Skeletal muscle satellite cell (primary cell): Measurements from ENCODE around the gene GNAZ.

Experiments
- H3K27me3 ChIP-seq: 2 replicates; pipeline ENCODE4 v1.7.0; 2013; ENCODE audit warnings: low read length; ENCODE audit not compliant: control insufficient read depth, insufficient read depth
- H3K36me3 ChIP-seq: 2 replicates; pipeline ENCODE4 v1.7.0; 2013; ENCODE audit warnings: mild to moderate bottlenecking, control low read depth, low read length; ENCODE audit not compliant: insufficient read depth
- H3K4me1 ChIP-seq: 2 replicates; pipeline ENCODE4 v1.7.0; 2013; ENCODE audit warnings: low read length; ENCODE audit not compliant: control insufficient read depth, insufficient read depth
- H3K4me2 ChIP-seq: 2 replicates; pipeline ENCODE4 v1.7.0; 2013; ENCODE audit warnings: mild to moderate bottlenecking, low read length
- H3K4me3 ChIP-seq: 2 replicates; pipeline ENCODE4 v1.7.0; 2013; ENCODE audit warnings: low read length
- H3K9ac ChIP-seq: 2 replicates; pipeline ENCODE4 v1.7.0; 2013; ENCODE audit warnings: mild to moderate bottlenecking, low read depth, low read length, moderate library complexity
- H3K9me3 ChIP-seq: replicated peaks from 2 replicates; pipeline ENCODE4 v1.7.0; 2013; ENCODE audit warnings: mild to moderate bottlenecking, control low read depth, low read length

The GNAZ gene

DNA sequence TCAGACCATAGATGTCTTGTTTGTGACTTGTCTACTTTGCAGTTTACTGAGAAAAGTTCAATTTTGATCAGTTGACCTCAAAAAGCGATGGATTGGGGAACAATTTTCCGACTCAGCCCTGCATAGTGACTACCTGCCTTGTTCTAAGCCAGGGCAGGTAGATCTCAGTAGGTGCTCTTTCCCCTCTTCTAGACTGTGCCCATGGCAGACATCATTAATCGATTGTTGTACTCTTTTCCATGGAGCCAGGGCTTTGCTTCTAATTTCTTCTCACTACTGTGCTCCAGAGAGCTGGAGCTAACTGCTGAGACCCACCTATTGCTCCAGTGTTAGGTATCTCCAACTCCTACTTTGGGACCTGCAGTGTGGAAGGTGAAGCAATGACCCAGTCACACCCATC is 84.8 kb downstream of the GNAZ start:
- no peak overlapping the region for H3K4me2 ChIP-seq
- no peaks in the 10 kb centered on the region for H3K27me3 ChIP-seq
- H3K9ac ChIP-seq = no peak overlapping the region
- H3K36me3 ChIP-seq = no peaks in the 10 kb centered on the region
- peaks cover 3% of the 10 kb centered on the region for H3K4me1 ChIP-seq
- no peaks in the 10 kb centered on the region for H3K9me3 ChIP-seq
- H3K4me3 ChIP-seq = no peak overlapping the region

DNA sequence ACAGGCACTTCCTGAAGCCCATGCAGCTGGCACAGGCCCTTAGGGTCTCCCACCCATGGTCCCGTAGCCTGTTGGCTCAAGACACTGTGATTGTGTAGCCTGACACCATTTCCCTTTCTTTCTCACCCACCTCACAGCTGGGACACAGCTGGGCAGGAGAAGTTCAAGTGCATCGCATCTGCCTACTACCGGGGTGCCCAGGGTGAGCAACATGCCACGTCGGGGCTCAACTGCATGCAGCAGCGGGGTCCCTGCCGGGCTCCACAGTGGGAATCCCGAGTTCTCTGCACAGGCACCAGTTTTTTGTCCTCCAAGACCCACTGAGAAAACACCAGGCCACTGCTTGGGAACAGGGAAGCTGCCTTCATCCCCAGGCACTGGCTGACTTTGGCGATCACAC is 85.5 kb downstream of the GNAZ start:
- H3K9ac ChIP-seq = no peak overlapping the region
- H3K36me3 ChIP-seq = no peaks in the 10 kb centered on the region
- H3K27me3 ChIP-seq = no peaks in the 10 kb centered on the region
- no peaks in the 10 kb centered on the region for H3K9me3 ChIP-seq
- no peak overlapping the region for H3K4me3 ChIP-seq
- no peak overlapping the region for H3K4me2 ChIP-seq
- H3K4me1 ChIP-seq = peaks cover 3% of the 10 kb centered on the region

DNA sequence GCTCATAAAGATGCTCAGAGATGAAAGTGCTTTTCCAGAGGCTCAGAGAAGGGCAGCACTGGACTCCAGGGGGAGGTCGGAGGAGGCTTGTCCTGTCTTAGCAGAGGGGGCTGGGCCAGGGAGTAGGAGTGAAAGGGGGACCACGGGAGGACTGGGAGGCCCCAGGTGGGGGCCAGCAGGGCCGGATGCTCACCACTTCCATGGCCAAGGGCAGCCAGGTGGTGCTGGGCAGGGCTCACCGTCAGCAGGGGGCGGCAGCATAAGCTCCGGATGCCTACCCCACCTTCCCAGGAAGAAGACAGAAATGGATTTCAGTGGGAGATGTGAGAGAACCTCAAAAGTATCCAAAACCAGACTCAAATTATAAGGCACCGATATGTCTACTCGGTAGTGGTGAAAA is 86.0 kb downstream of the GNAZ start:
- Histone ChIP-seq H3K36me3 (no peaks in the 10 kb centered on the region), H3K9ac (no peak overlapping the region), H3K4me1 (peaks cover 3% of the 10 kb centered on the region), H3K4me3 (no peak overlapping the region), H3K9me3 (no peaks in the 10 kb centered on the region), H3K27me3 (no peaks in the 10 kb centered on the region), H3K4me2 (no peak overlapping the region)

DNA sequence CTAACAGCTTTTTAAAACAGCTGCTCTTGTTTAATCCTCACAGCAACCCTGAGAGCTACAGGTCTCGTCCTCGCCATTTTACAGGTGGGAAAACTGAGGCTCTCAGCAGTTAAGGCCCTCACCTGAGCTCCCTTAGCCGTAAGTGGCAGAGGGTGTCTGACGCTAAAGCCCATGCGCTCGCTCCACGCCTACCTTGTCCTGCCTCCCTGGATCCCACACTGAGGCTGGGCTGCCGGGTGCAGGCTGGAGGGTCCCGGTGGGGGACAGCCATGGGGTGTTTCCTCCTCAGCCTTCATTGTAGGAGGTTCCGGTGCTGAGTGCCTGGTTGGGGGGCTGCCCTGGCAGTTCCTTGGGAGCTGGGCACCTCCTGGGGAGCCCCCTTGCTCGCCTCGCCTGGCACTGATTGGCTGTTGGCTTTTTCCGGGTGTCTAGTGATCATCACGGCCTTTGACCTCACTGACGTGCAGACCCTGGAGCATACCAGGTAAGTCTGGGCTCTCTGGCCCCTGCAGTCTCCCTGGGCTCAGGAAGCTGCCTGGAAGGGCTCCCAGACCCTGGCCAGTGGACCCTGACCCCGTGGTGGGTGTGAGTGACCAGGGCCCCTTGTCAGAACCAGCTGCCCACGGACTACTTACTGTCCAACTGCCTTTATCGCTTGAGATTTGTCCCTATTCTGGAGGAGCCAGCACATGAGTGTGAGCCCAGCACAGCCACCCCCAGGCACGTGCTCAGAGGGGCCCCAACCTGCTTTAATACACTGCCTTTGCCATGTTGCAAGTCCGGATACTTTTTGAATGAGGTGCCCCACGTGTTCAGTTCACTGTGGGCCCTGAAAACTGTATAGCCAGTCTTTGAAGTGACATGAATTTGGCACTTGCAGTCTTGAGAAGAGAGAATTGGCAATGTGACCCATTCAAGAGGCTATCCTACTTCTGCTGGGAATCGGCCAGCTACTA is 87.5 kb downstream of the GNAZ start:
- Histone ChIP-seq H3K9me3 (no peaks in the 10 kb centered on the region), H3K4me2 (no peak overlapping the region), H3K4me1 (no peaks in the 10 kb centered on the region), H3K36me3 (no peaks in the 10 kb centered on the region), H3K27me3 (no peaks in the 10 kb centered on the region), H3K9ac (no peak overlapping the region), H3K4me3 (no peak overlapping the region)

DNA sequence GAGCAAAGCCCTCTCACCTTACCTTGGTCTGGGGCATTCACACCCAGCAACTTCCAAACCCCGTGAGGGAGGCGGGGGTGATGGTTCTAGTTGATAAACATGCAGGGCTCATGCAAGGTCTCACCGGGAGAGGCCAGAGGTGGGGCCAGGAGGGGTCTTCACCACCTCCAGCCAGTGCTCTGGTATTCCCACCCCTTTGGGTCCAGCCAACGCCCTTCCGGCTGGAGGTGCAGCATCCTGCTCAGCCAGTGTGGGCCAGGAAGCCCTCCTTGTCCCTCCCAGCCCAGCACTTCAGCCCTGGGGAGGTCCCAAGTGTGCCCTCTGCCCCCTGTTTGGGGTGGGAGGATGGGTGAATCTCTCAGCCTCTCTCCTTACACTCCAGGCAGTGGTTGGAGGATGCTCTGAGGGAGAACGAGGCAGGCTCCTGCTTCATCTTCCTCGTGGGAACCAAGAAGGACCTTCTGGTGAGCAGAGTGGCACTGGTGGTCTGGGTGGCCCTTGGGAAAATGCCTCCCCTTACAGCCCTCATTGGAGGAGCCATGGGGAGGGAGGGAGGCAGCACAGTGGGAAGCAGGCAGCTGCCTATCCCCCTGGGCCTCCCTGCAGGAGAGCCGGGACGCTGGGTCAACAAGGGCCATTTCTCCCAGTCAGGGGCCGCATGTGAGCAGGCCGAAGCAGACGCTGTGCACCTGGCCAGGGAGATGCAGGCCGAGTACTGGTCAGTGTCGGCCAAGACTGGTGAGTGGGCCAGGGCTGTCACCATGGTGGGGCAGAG is 88.4 kb downstream of the GNAZ start:
- Histone ChIP-seq H3K27me3 (no peaks in the 10 kb centered on the region), H3K4me2 (no peak overlapping the region), H3K4me3 (no peak overlapping the region), H3K4me1 (peaks cover 3% of the 10 kb centered on the region), H3K9ac (no peak overlapping the region), H3K36me3 (no peaks in the 10 kb centered on the region), H3K9me3 (no peaks in the 10 kb centered on the region)

DNA sequence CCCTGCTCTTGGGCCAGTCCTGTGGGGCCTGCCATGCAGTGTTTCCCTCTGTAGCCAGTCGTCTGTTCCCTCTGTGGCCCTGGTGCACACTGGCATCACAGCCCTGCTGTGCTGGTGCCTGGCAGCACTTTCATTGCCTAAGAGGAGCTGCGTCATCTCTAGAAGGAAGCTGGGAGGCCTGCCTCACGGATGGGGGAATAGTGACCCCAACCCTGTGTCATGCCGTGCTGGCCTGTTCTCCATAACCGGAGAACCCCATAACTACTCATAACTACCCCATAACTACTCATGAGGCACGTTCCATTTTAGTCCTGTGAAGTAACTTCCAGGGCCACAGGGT is 88.9 kb downstream of the GNAZ start:
- Histone ChIP-seq H3K4me2 (no peak overlapping the region), H3K36me3 (no peaks in the 10 kb centered on the region), H3K4me3 (no peak overlapping the region), H3K9ac (no peak overlapping the region), H3K4me1 (peaks cover 4% of the 10 kb centered on the region), H3K27me3 (no peaks in the 10 kb centered on the region), H3K9me3 (no peaks in the 10 kb centered on the region)

DNA sequence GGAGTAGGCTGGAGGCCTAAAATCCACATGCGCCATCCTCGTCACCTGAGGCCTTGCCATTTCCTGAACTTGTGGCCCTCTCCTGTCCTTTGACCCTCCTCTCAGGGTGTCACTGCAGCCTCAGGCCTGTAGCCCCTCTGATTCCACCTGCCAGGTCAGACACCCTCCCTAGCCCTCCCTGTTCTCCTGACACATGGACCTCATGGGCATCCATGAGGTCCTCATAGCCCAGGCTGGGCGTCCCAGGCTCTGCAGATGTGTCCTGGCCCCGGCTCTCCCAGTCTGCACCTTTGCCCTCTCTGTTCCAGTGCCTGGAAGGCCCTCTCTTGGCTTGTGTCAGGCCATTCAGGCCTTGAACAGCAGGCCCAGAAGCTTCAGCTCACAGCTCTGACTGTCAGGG is 90.7 kb downstream of the GNAZ start:
- H3K4me2 ChIP-seq = no peak overlapping the region
- H3K9ac ChIP-seq = no peak overlapping the region
- no peak overlapping the region for H3K4me3 ChIP-seq
- no peaks in the 10 kb centered on the region for H3K9me3 ChIP-seq
- H3K36me3 ChIP-seq = no peaks in the 10 kb centered on the region
- H3K27me3 ChIP-seq = peaks cover 6% of the 10 kb centered on the region
- H3K4me1 ChIP-seq = peaks cover 4% of the 10 kb centered on the region

DNA sequence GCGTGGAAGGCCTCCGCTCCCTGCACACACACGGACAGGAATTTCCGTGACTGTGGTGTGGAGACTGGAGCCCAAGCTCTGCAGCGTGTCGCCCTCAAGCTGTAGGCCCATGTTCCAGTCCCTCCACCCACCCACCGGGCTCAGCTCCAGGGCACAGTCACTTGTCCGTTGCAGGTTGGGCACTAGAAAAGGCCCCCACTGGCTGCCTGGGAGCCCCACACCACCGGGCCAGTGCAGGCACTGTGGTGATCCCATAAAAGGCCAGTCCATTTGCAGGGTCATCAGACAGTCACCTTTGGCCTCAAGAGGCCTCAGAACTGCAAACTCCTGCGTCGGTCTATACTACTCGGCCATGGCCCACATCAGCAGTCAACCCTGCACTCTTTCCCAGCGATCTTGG is 91.3 kb downstream of the GNAZ start:
- H3K9ac ChIP-seq = no peak overlapping the region
- H3K36me3 ChIP-seq = no peaks in the 10 kb centered on the region
- H3K9me3 ChIP-seq = no peaks in the 10 kb centered on the region
- H3K4me1 ChIP-seq = peaks cover 4% of the 10 kb centered on the region
- H3K4me2 ChIP-seq = no peak overlapping the region
- no peak overlapping the region for H3K4me3 ChIP-seq
- H3K27me3 ChIP-seq = peaks cover 6% of the 10 kb centered on the region

DNA sequence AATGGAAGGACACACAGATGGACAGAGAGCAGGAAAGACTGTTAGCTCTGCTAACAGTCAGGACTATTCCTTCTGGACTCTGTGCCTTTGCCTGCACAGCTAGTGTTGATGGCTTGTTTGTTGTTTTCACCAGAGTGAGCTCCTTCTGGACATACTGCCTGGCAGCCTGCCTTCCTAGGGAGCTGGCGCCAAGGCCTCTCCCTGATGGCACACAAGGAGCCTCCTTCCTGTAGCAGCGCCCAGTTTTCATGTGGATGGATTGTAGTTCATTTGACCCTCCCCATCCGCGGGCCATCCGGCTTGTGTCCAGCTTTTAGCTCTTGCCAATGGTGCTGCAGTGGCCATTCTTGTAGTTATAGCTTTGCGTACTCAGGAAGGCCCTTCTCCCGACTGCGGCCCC is 93.3 kb downstream of the GNAZ start:
- Histone ChIP-seq H3K36me3 (no peaks in the 10 kb centered on the region), H3K27me3 (peaks cover 6% of the 10 kb centered on the region), H3K9me3 (no peaks in the 10 kb centered on the region), H3K4me2 (no peak overlapping the region), H3K9ac (no peak overlapping the region), H3K4me1 (peaks cover 4% of the 10 kb centered on the region), H3K4me3 (no peak overlapping the region)

DNA sequence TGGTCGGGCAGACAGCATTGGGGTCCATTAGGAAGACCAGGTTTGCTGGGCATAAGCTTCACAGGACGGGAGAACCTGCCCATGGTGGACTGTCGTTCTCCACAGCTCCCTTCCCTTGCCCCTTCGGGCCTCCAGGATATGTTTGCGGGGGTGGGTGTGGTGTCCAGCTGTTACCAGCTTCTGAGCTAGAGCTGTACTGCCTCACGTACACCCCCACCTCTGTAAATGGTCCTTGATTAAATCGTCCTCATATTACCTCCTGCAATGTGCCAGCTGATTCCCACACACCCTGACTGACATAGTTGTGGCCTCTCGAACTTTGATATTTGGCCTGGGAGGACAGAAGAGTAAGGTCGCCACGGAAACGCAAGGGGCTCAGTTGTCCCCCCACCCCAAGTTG is 93.8 kb downstream of the GNAZ start:
- peaks cover 4% of the 10 kb centered on the region for H3K4me1 ChIP-seq
- H3K9me3 ChIP-seq = no peaks in the 10 kb centered on the region
- peaks cover 6% of the 10 kb centered on the region for H3K27me3 ChIP-seq
- no peak overlapping the region for H3K4me3 ChIP-seq
- no peak overlapping the region for H3K4me2 ChIP-seq
- H3K36me3 ChIP-seq = no peaks in the 10 kb centered on the region
- no peak overlapping the region for H3K9ac ChIP-seq

DNA sequence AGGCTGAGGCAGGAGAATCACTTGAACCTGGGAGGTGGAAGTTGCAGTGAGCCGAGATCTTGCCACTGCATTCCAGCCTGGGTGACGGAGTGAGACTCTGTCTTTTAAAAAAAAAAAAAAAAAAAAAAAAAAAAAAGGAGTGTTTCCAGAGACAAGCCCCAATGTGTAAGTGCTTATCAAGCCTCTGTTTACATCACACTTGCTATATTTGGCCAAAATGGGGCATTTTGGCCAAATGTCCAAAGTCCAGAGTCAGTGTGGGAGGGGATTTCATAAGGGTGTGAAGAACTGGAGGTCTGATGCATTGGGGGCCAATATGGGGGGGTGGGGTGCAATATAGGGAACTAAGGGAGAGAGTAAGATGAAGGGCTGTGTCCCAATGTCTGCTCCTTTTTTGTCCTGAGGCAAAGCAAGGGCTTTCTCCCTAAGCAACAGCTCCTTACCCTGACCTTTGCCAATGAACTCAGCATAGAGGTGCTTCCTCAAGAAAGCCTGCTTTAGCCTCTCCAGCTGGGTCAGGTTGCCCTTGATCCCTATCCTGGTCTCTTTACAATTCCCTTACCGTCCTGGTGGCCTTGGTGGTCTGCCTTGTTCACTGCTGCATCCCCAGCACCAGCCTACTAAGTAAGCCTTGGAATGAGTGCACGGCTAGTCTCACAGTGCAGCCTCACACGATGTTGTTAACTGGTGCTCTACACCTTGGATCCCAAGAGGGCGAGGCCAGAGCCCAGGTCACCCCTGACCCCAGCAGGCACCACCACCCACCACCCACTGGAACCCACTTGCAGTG is 95.9 kb downstream of the GNAZ start:
- Histone ChIP-seq H3K4me3 (no peak overlapping the region), H3K9ac (no peak overlapping the region), H3K9me3 (no peaks in the 10 kb centered on the region), H3K36me3 (no peaks in the 10 kb centered on the region), H3K4me1 (peaks cover 4% of the 10 kb centered on the region), H3K4me2 (no peak overlapping the region), H3K27me3 (peaks cover 6% of the 10 kb centered on the region)
